ENCODE measurements around the gene PDLIM3. TPM values are rescaled to one million over a fixed set of nuclear protein-coding genes. Genes with fewer than 3 reads are reported as not detected.
"Not testable (repeated sequence)": the region's sequence is repeated elsewhere in the genome, so short reads cannot be mapped to it uniquely, and the experiment has no call there.

The PDLIM3 gene
- total RNA-seq, 1 donor = 2.2 TPM

DNA sequence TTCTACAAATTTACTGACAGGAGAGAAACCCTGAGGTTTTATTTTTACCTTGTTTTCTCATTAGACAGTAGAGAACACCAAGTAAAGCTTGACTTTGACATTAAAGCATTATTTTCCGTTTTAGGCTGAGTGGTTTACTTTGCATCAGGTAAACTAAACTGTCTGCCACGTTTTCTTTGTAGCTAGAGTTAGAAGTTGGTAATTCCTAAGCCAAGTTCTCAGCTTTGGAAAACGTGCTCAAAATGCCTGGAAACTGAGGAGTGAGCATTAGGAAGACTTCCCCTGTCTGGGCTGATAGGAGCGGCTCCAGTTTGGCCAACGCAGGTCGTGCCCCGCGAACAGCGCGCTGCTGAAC, 819 bp downstream of the PDLIM3 start:
- H3K4me2 ChIP-seq (ENCODE audit: insufficient read depth, low read length) = peak overlapping the region; percentile 88
- H4K20me1 ChIP-seq (ENCODE audit: insufficient read depth, low read length) = no peaks in the 10 kb centered on the region
- peak overlapping the region; percentile 80 for H2AFZ ChIP-seq (ENCODE audit: low read length)
- no peaks in the 10 kb centered on the region for H3K79me2 ChIP-seq (ENCODE audit: insufficient read depth, low read length)
- H3K9me3 ChIP-seq (ENCODE audit: low read depth, low read length) = no peaks in the 10 kb centered on the region
- peaks cover 29% of the 10 kb centered on the region for H3K27me3 ChIP-seq (ENCODE audit: insufficient read depth, low read length)
- H3K4me1 ChIP-seq (ENCODE audit: insufficient read depth, low read length) = peaks cover 5% of the 10 kb centered on the region
- H3K36me3 ChIP-seq (ENCODE audit: insufficient read depth, low read length) = no peaks in the 10 kb centered on the region
- TF ChIP-seq, protein P1, sequence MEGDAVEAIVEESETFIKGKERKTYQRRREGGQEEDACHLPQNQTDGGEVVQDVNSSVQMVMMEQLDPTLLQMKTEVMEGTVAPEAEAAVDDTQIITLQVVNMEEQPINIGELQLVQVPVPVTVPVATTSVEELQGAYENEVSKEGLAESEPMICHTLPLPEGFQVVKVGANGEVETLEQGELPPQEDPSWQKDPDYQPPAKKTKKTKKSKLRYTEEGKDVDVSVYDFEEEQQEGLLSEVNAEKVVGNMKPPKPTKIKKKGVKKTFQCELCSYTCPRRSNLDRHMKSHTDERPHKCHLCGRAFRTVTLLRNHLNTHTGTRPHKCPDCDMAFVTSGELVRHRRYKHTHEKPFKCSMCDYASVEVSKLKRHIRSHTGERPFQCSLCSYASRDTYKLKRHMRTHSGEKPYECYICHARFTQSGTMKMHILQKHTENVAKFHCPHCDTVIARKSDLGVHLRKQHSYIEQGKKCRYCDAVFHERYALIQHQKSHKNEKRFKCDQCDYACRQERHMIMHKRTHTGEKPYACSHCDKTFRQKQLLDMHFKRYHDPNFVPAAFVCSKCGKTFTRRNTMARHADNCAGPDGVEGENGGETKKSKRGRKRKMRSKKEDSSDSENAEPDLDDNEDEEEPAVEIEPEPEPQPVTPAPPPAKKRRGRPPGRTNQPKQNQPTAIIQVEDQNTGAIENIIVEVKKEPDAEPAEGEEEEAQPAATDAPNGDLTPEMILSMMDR (IDR thresholded peaks at IDR 0.05; ENCODE audit: extremely low read depth, low read depth, low read length) = no peak
- H3K4me3 ChIP-seq (ENCODE audit: insufficient read depth, low read length) = peak overlapping the region; percentile 78
- DNase-seq (ENCODE audit: insufficient read length, low spot score, missing footprints) = no peak
- peak overlapping the region; percentile 30 for H3K27ac ChIP-seq (ENCODE audit: low read depth, low read length)

DNA sequence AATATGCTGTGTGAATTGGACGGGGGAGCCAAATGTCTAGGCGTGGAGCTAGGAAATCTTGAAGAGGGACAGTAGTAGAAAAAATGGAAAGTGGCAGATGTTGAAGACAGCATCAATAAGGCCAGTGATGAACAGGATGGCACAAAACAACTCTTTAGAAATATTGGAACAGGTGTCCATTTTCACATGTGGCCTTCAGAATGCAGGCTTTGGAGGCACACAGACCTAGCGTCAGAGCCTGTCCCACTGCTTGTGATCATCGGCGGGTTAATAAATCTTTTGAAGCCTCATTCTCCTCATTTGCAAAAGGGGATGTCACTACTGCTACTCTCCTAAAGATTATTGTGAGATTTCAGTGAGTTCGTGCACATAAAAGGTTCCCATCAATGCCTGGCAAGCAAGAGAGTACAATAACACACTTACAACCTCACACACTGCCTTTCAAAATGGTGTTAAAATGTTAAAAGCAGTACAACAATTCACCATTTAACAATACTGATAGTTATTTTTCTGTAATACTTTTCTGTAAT, 2.4 kb downstream of the PDLIM3 start:
- H3K27ac ChIP-seq (ENCODE audit: low read depth, low read length) = no peak overlapping the region
- no peak for DNase-seq (ENCODE audit: insufficient read length, low spot score, missing footprints)
- H3K79me2 ChIP-seq (ENCODE audit: insufficient read depth, low read length) = no peaks in the 10 kb centered on the region

DNA sequence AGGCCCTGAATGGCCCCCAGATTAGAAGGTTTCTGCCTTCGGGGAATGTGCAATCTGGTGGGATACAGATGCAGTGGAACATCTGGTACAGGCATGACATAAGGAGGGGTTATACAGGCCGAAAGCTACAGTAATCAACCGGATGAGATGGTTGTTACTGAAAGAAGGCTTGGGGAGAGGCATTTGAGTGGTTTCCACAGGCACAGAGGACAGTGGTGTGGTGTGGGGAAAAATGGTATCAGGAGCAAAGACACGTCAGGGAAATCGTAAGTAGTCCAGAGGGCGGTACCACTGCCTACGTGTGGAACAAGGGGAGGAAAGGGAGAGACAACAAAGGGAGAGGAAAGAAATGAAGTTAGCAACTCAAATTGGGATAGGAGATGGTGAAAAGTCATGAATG, 3.0 kb downstream of the PDLIM3 start:
- Histone ChIP-seq H3K4me1 (ENCODE audit: insufficient read depth, low read length) (peaks cover 5% of the 10 kb centered on the region), H3K4me2 (ENCODE audit: insufficient read depth, low read length) (no peak overlapping the region), H3K9me3 (ENCODE audit: low read depth, low read length) (no peaks in the 10 kb centered on the region), H3K27ac (ENCODE audit: low read depth, low read length) (no peak overlapping the region), H3K79me2 (ENCODE audit: insufficient read depth, low read length) (no peaks in the 10 kb centered on the region), H4K20me1 (ENCODE audit: insufficient read depth, low read length) (no peaks in the 10 kb centered on the region), H3K36me3 (ENCODE audit: insufficient read depth, low read length) (no peaks in the 10 kb centered on the region), H2AFZ (ENCODE audit: low read length) (no peak overlapping the region), H3K27me3 (ENCODE audit: insufficient read depth, low read length) (peaks cover 14% of the 10 kb centered on the region), H3K4me3 (ENCODE audit: insufficient read depth, low read length) (no peak overlapping the region)
- TF ChIP-seq, protein P1 (IDR thresholded peaks at IDR 0.05; ENCODE audit: extremely low read depth, low read depth, low read length) = no peak
- DNase-seq (ENCODE audit: insufficient read length, low spot score, missing footprints) = peak; percentile 68

More for the DNA sequence above, 2.4 kb downstream of the PDLIM3 start:
- no peaks in the 10 kb centered on the region for H3K9me3 ChIP-seq (ENCODE audit: low read depth, low read length)
- TF ChIP-seq, protein P1 (IDR thresholded peaks at IDR 0.05; ENCODE audit: extremely low read depth, low read depth, low read length) = no peak
- peaks cover 17% of the 10 kb centered on the region for H3K27me3 ChIP-seq (ENCODE audit: insufficient read depth, low read length)
- no peak overlapping the region for H2AFZ ChIP-seq (ENCODE audit: low read length)
- H3K36me3 ChIP-seq (ENCODE audit: insufficient read depth, low read length) = no peaks in the 10 kb centered on the region
- H3K4me2 ChIP-seq (ENCODE audit: insufficient read depth, low read length) = no peak overlapping the region
- no peaks in the 10 kb centered on the region for H4K20me1 ChIP-seq (ENCODE audit: insufficient read depth, low read length)
- H3K4me3 ChIP-seq (ENCODE audit: insufficient read depth, low read length) = no peak overlapping the region
- H3K4me1 ChIP-seq (ENCODE audit: insufficient read depth, low read length) = peaks cover 5% of the 10 kb centered on the region

DNA sequence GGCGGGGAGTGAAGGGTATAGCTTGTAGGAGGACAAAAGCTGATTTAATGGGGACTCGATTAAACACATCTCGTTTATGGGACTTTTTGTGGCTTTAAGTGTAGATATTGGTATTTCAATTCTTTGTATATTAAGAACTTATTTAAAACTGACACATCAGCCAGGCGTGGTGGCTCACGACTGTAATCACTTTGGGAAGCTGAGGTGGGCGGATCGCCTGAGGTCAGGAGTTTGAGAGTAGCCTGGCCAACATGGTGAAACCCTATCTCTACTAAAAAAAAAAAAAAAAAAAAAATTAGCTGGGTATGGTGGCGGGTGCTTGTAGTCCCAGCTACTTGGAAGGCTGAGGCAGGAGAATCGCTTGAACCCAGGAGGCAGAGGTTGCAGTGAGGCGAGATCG, 3.7 kb downstream of the PDLIM3 start:
- H3K9me3 ChIP-seq (ENCODE audit: low read depth, low read length); H3K4me2 ChIP-seq (ENCODE audit: insufficient read depth, low read length); H3K79me2 ChIP-seq (ENCODE audit: insufficient read depth, low read length); H2AFZ ChIP-seq (ENCODE audit: low read length); DNase-seq (ENCODE audit: insufficient read length, low spot score, missing footprints); H3K36me3 ChIP-seq (ENCODE audit: insufficient read depth, low read length); H3K27ac ChIP-seq (ENCODE audit: low read depth, low read length); H4K20me1 ChIP-seq (ENCODE audit: insufficient read depth, low read length); H3K4me3 ChIP-seq (ENCODE audit: insufficient read depth, low read length); H3K4me1 ChIP-seq (ENCODE audit: insufficient read depth, low read length): not testable (repeated sequence)
- peaks cover 14% of the 10 kb centered on the region for H3K27me3 ChIP-seq (ENCODE audit: insufficient read depth, low read length)

All from osteoblast (primary cell).